ENCODE data around the gene EXOSC9.

GRCh38 chr4:121778991-121779628, 22.0 kb upstream of the EXOSC9 start:
- TF ChIP-seq ZNF121 (CRISPR knock-in tag; IDR thresholded peaks at IDR 0.05) (no peak), FOXP1 (CRISPR knock-in tag; IDR thresholded peaks at IDR 0.05; ENCODE audit: borderline replicate concordance) (no peak), CREB1 (CRISPR knock-in tag; IDR thresholded peaks at IDR 0.05) (no peak), ZNF281 (CRISPR knock-in tag; IDR thresholded peaks at IDR 0.05) (no peak), ZNF138 (CRISPR knock-in tag; conservative IDR thresholded peaks at IDR 0.05) (no peak)
- TF ChIP-seq, protein P1, sequence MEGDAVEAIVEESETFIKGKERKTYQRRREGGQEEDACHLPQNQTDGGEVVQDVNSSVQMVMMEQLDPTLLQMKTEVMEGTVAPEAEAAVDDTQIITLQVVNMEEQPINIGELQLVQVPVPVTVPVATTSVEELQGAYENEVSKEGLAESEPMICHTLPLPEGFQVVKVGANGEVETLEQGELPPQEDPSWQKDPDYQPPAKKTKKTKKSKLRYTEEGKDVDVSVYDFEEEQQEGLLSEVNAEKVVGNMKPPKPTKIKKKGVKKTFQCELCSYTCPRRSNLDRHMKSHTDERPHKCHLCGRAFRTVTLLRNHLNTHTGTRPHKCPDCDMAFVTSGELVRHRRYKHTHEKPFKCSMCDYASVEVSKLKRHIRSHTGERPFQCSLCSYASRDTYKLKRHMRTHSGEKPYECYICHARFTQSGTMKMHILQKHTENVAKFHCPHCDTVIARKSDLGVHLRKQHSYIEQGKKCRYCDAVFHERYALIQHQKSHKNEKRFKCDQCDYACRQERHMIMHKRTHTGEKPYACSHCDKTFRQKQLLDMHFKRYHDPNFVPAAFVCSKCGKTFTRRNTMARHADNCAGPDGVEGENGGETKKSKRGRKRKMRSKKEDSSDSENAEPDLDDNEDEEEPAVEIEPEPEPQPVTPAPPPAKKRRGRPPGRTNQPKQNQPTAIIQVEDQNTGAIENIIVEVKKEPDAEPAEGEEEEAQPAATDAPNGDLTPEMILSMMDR (IDR thresholded peaks at IDR 0.05) = no peak
- TF ChIP-seq, protein P2, sequence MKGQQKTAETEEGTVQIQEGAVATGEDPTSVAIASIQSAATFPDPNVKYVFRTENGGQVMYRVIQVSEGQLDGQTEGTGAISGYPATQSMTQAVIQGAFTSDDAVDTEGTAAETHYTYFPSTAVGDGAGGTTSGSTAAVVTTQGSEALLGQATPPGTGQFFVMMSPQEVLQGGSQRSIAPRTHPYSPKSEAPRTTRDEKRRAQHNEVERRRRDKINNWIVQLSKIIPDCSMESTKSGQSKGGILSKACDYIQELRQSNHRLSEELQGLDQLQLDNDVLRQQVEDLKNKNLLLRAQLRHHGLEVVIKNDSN (CRISPR knock-in tag; IDR thresholded peaks at IDR 0.05) = no peak

All from WTC11 (cell line).